Panc1 (cell line): ENCODE results near the gene CA5B.

Experiments
- CTCF ChIP-seq: fragments of 450-650 bp; IDR thresholded peaks from 2 replicates; pipeline ENCODE4 v1.5.1; 2017; ENCODE audit warnings: mild to moderate bottlenecking
- REST ChIP-seq, 2 experiments: IDR thresholded peaks; 2 replicates each; pipeline ENCODE4 v1.6.1; 2011 to 2012; ENCODE audit warnings: low read depth in 2 of 2, control low read depth in 1 of 2, low read length in 1 of 2, mild to moderate bottlenecking in 1 of 2, moderate library complexity in 1 of 2; ENCODE audit not compliant: insufficient read depth in 1 of 2
- TCF7L2 ChIP-seq: IDR thresholded peaks from 2 replicates; pipeline ENCODE4 v1.6.1; 2011; ENCODE audit warnings: mild to moderate bottlenecking, low read depth, low read length, inconsistent platforms

- TF ChIP-seq REST (IDR thresholded peaks at IDR 0.05; ENCODE audit: insufficient read depth in 1 of 2, low read depth in 2 of 2, low read length in 1 of 2) = no peak
- TF ChIP-seq CTCF = no peak
- no peak for TF ChIP-seq TCF7L2
These were observed 70.2 kb downstream of the CA5B start for GRCh38 chrX:15808254-15808653.
